Subcutaneous abdominal adipose tissue (tissue), 5 donors: ENCODE results near the gene DPP9.
A peak's percentile ranks its signal among the peaks of the same experiment; 100 is the strongest.
"Not testable (repeated sequence)": the region's sequence is repeated elsewhere in the genome, so short reads cannot be mapped to it uniquely, and the experiment has no call there.

ENCODE experiments used
- H3K27ac ChIP-seq: one replicate; pipeline ENCODE4 v1.7.0; 2013; ENCODE audit warnings: low read depth, mild to moderate bottlenecking, inconsistent platforms, low read length, moderate library complexity
- H3K27me3 ChIP-seq, 5 donors: one replicate each; pipeline ENCODE4 v1.7.0; 2013; ENCODE audit warnings: low read length in 5 of 5, inconsistent platforms in 1 of 5; ENCODE audit not compliant: control insufficient read depth in 5 of 5, insufficient read depth in 4 of 5
- H3K36me3 ChIP-seq, 5 donors: one replicate each; pipeline ENCODE4 v1.7.0; 2013; ENCODE audit warnings: low read length in 5 of 5; ENCODE audit not compliant: control insufficient read depth in 5 of 5, insufficient read depth in 5 of 5
- H3K4me1 ChIP-seq, 5 donors: one replicate each; pipeline ENCODE4 v1.7.0; 2013; ENCODE audit warnings: low read length in 5 of 5, mild to moderate bottlenecking in 3 of 5, moderate library complexity in 1 of 5; ENCODE audit not compliant: control insufficient read depth in 5 of 5, insufficient read depth in 5 of 5
- H3K4me3 ChIP-seq, 5 donors: one replicate each; pipeline ENCODE4 v1.7.0; 2013; ENCODE audit warnings: low read length in 5 of 5, low read depth in 1 of 5
- H3K9ac ChIP-seq, 5 donors: one replicate each; pipeline ENCODE4 v1.7.0; 2013; ENCODE audit warnings: low read length in 5 of 5, mild to moderate bottlenecking in 4 of 5, moderate library complexity in 3 of 5
- H3K9me3 ChIP-seq, 5 donors: one replicate each; pipeline ENCODE4 v1.7.0; 2013; ENCODE audit warnings: low read length in 5 of 5; ENCODE audit not compliant: control insufficient read depth in 5 of 5
- donor health status: healthy.
- donor health status: healthy.
- donor health status: healthy.
- donor health status: healthy.
- donor health status: healthy.

The DPP9 gene

GRCh38 chr19:4758082-4758481 lies 34.4 kb upstream of the DPP9 start:
- peaks cover 6 to 18% (median 6%) of the 10 kb centered on the region in 5 donors for H3K27me3 ChIP-seq
- H3K4me3 ChIP-seq = no peak overlapping the region
- H3K36me3 ChIP-seq = no peaks in the 10 kb centered on the region
- H3K27ac ChIP-seq = no peak overlapping the region
- peaks cover 0 to 11% (median 10%) of the 10 kb centered on the region in 5 donors for H3K4me1 ChIP-seq
- H3K9ac ChIP-seq = no peak overlapping the region
- H3K9me3 ChIP-seq = no peaks in the 10 kb centered on the region

GRCh38 chr19:4755459-4755858 lies 31.8 kb upstream of the DPP9 start:
- no peak overlapping the region for H3K27ac ChIP-seq
- H3K9me3 ChIP-seq = no peaks in the 10 kb centered on the region
- H3K4me1 ChIP-seq = peaks cover 0 to 11% (median 10%) of the 10 kb centered on the region in 5 donors
- no peak overlapping the region for H3K9ac ChIP-seq
- no peak overlapping the region for H3K4me3 ChIP-seq
- no peaks in the 10 kb centered on the region for H3K36me3 ChIP-seq
- peaks cover 0 to 6% (median 2%) of the 10 kb centered on the region in 5 donors for H3K27me3 ChIP-seq

GRCh38 chr19:4754248-4754647 lies 30.6 kb upstream of the DPP9 start:
- no peaks in the 10 kb centered on the region for H3K9me3 ChIP-seq
- peaks cover 0 to 8% (median 2%) of the 10 kb centered on the region in 5 donors for H3K27me3 ChIP-seq

GRCh38 chr19:4749870-4750590 lies 26.4 kb upstream of the DPP9 start:
- H3K4me3 ChIP-seq = no peak overlapping the region
- H3K27ac ChIP-seq = no peak overlapping the region
- H3K9me3 ChIP-seq = peaks cover 0 to 4% (median 3%) of the 10 kb centered on the region in 5 donors
- H3K9ac ChIP-seq = no peak overlapping the region
- H3K4me1 ChIP-seq = peaks cover 0 to 9% (median 6%) of the 10 kb centered on the region in 5 donors
- H3K36me3 ChIP-seq = no peaks in the 10 kb centered on the region
- peaks cover 0 to 8% (median 3%) of the 10 kb centered on the region in 5 donors for H3K27me3 ChIP-seq

More at GRCh38 chr19:4754248-4754647, 30.6 kb upstream of the DPP9 start:
- Histone ChIP-seq H3K4me3 (no peak overlapping the region), H3K9ac (no peak overlapping the region), H3K4me1 (peaks cover 0 to under 1% (median under 1%) of the 10 kb centered on the region in 5 donors), H3K36me3 (no peaks in the 10 kb centered on the region), H3K27ac (no peak overlapping the region)

GRCh38 chr19:4748589-4748988 lies 24.9 kb upstream of the DPP9 start:
- Histone ChIP-seq H3K9ac (no peak overlapping the region), H3K9me3 (peaks cover 0 to 4% (median 3%) of the 10 kb centered on the region in 5 donors), H3K27me3 (peaks cover 0 to 5% (median 3%) of the 10 kb centered on the region in 5 donors), H3K4me3 (no peak overlapping the region), H3K27ac (no peak overlapping the region), H3K4me1 (peaks cover 5 to 15% (median 12%) of the 10 kb centered on the region in 5 donors), H3K36me3 (no peaks in the 10 kb centered on the region)

GRCh38 chr19:4748185-4748584 lies 24.5 kb upstream of the DPP9 start:
- Histone ChIP-seq H3K27ac (no peak overlapping the region), H3K9ac (no peak overlapping the region), H3K36me3 (no peaks in the 10 kb centered on the region), H3K4me1 (peaks cover 5 to 15% (median 12%) of the 10 kb centered on the region in 5 donors), H3K9me3 (peaks cover 0 to 4% (median 3%) of the 10 kb centered on the region in 5 donors), H3K27me3 (peaks cover 0 to 5% (median 3%) of the 10 kb centered on the region in 5 donors), H3K4me3 (no peak overlapping the region)

GRCh38 chr19:4745986-4746385 lies 22.3 kb upstream of the DPP9 start:
- Histone ChIP-seq H3K9ac (no peak overlapping the region), H3K36me3 (no peaks in the 10 kb centered on the region), H3K9me3 (peaks cover 0 to 4% (median 3%) of the 10 kb centered on the region in 5 donors), H3K27me3 (peaks cover 0 to 5% (median 3%) of the 10 kb centered on the region in 5 donors), H3K4me3 (no peak overlapping the region), H3K4me1 (peaks cover 8 to 28% (median 23%) of the 10 kb centered on the region in 5 donors), H3K27ac (no peak overlapping the region)

- H3K27ac ChIP-seq, H3K4me3 ChIP-seq, H3K27me3 ChIP-seq, H3K9me3 ChIP-seq, H3K9ac ChIP-seq, H3K36me3 ChIP-seq: not testable (repeated sequence)
- H3K4me1 ChIP-seq = peaks cover 8 to 28% (median 23%) of the 10 kb centered on the region in 5 donors
Measured at GRCh38 chr19:4745175-4745574, 21.5 kb upstream of the DPP9 start.

- H3K9me3 ChIP-seq = peaks cover 0 to 4% (median 3%) of the 10 kb centered on the region in 5 donors
- H3K27me3 ChIP-seq = peaks cover 0 to 5% (median 0%) of the 10 kb centered on the region in 5 donors
- peaks cover 8 to 28% (median 23%) of the 10 kb centered on the region in 5 donors for H3K4me1 ChIP-seq
- peak overlapping the region; percentile 33 for H3K27ac ChIP-seq
- H3K9ac ChIP-seq = no peak overlapping the region
- H3K4me3 ChIP-seq = no peak overlapping the region
- no peaks in the 10 kb centered on the region for H3K36me3 ChIP-seq
Measured at GRCh38 chr19:4744451-4745174, 21.0 kb upstream of the DPP9 start.
